Raji (cell line): ENCODE measurements around the gene SEC62.

Experiments used
- POLR2A ChIP-seq: IDR thresholded peaks from 2 replicates; pipeline ENCODE4 v1.6.1; 2011; ENCODE audit warnings: low read depth, low read length, control low read depth; ENCODE audit not compliant: insufficient read depth

The SEC62 gene

DNA sequence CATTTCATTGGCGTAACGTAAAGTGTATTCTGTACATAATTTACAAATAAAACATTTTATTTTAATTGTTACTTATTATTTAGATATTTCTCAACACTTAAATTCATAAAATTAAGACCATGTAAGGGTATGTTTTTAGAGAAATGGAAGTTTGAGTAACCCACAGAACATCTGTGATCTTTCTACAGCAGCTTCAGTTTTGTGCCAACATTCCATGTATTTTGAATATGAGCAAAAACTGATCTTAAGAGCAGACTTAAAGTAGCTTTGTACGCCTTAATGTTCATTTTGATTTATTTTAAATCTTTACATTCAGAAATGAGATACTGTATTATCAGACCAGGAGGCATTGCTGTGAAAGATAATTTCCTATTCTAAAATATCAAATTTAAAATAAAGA is 27.2 kb downstream of the SEC62 start:
- TF ChIP-seq POLR2A, result no peak

DNA sequence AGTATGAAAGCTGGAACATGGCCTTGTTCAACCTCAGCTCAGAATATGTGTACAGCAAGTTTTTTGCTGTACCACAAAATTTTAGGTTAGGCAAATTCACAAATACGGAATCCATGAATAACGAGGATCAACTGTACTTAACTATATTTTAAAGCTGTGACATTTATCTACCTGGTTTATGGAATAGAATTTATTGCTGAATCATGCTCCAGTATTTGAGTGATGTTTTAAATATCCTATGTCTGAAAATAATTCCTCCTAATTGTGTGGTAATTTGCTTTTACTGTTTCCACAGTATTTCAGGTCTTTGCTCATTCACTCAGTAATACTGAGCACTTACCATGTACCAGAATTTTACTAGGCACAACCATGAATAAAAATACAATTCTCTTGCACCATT is 29.5 kb downstream of the SEC62 start:
- no peak for TF ChIP-seq POLR2A

DNA sequence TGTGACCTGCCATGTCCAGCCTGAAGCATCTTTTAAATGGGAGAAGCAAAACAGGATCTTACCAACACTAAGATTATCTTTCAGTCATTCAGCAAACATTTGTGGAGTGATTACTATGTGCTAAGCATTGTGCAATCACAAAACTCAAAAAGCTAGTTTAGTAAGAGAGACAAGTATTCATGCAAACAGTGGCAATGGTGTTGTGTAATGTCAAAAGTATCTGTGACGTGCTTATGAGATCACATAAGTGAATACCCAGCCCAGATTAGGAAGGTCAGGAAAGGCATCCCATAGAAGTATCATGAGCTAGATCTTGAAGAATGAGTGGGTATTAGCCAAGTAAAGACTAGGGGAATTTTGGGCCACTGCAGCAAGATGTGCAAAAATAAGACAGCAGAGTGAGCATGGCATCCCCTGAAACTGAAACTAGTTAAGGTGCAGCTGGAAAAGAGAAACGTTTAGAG is 32.1 kb downstream of the SEC62 start:
- no peak for TF ChIP-seq POLR2A

- no peak for TF ChIP-seq POLR2A
Measured at GRCh38 chr3:169999433-169999832, 32.8 kb downstream of the SEC62 start.

GRCh38 chr3:170000051-170000450 is 33.4 kb downstream of the SEC62 start:
- no peak for TF ChIP-seq POLR2A

DNA sequence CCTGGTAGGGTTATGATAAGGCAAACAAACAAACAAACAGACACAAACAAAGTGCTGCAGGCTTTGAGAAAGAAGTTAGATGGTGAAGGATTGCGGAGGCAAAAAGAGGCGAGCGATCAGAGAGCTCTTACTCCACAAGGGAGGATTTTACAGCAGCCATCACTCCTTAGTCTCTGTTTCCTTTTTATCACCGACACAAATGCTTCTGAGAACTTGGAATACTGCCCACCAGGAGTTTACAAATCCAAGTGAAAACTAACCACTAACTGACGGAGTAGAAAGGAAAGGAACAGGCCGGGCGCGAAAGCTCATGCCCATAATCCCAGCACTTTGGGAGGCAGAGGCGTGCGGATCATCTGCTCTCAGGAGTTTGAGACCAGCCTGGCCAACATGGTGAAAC is 35.6 kb downstream of the SEC62 start:
- no peak for TF ChIP-seq POLR2A

DNA sequence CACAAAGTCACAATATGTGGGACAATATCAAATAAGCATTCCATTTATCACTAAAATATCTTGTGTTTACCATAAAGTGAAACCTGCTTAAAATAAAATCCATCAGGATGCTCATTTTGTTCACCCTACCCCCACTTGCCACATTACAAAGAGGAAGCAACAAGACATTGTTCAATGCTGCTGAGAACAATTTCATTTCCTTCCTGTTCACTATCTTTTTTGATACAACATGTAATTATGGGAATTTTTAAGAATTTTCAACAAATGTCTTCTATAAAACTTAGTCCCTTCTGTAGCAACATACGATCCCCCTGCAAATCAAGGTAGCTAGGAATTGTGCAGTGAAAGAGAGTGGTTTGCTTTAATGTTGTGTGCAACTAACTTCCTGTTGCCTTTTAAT is 36.3 kb downstream of the SEC62 start:
- TF ChIP-seq POLR2A, result no peak

DNA sequence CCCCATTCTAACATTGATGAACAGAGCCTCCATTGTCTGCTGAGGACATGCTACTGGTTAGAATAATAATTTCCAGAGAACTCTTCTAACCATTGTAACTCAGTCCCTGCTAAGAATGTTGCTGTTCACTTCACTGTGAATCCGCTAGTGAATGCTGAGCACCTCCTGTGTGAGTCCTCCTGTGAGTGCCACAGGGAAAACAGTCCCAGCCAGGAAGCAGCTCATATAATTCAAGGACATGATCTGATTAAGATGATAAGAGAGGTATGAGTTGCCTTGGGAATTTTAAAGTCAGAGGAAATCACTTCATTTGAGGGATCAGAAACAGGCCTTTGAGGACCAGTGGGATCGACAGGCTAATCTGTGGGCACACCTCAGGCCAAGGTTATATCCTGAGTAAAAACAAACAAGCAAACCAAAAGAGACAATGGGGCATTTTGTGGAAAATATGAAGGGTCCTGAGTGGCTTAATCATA is 37.3 kb downstream of the SEC62 start:
- TF ChIP-seq POLR2A, result no peak

DNA sequence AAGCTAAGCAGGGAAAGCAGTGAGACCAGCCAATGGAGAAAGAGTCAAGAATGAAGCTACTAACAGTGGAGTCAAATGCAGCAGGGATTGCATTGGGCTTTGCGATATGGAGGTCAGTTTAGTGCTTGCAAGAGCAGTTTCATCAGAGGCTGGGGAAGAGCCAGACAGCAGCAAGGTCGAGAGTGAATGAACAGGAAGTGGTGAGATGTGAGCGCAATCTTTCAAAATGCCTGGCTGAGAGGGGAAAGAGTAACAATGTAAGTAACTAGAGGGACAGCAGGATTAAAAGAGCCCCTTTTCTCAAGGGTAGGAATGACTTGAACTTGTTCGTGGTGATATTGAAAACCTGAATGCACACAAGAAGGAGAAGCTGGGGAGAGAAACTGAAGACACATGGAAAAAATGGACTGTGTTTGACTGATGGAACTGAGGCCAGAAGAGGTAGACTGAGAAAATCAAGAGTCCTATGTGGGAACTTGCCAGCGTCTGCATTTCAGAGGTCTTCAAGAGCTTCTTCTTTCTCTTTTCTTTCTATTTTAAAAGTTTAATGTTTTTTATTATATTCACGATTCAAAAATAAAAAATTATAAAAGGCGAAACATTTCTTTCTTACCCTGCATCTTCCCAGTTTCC is 40.5 kb downstream of the SEC62 start:
- no peak for TF ChIP-seq POLR2A

GRCh38 chr3:170010498-170010897 is 43.9 kb downstream of the SEC62 start:
- no peak for TF ChIP-seq POLR2A

- TF ChIP-seq POLR2A, result no peak
Measured at GRCh38 chr3:170012683-170013400, 46.2 kb downstream of the SEC62 start.

GRCh38 chr3:170016057-170016456 is 49.5 kb downstream of the SEC62 start:
- no peak for TF ChIP-seq POLR2A

DNA sequence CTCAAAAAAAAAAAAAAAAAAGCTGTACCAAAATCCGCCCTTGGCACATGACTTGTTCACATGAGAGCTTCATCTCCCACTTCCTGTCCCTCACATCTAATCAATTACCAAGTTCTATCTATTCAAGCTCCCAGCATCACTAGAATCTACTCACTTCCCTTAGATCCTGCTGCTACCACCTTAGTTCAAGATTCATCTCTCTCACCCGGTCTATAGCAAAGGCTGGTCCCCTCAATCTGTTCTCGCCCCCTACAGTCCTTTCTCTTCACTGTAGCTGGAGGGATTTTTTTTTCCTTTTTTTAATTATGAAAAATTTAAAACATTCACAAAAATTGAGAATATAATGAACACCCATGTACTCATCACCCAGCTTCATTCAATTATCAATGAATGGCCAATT is 54.5 kb downstream of the SEC62 start:
- TF ChIP-seq POLR2A, result no peak

DNA sequence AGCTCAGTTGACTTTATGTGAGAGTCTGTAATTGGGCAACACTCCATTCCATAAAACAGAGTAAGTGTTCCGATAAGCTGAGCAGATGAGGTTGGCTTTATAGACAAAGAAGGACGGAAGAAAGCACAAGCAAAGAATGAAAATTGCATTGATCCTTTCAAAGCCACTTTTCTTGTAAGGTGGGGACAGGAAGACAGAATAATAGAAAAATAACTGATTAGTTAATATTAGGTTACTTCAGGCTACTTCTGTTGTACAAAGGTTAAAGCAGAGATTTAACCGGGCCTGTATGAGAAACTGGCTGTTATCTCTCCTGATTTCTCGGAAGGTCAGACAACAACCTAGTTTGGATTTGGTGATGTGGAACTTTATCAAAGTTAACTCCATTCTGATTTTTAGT is 55.7 kb downstream of the SEC62 start:
- no peak for TF ChIP-seq POLR2A

GRCh38 chr3:170023165-170023564 is 56.6 kb downstream of the SEC62 start:
- TF ChIP-seq POLR2A, result no peak

DNA sequence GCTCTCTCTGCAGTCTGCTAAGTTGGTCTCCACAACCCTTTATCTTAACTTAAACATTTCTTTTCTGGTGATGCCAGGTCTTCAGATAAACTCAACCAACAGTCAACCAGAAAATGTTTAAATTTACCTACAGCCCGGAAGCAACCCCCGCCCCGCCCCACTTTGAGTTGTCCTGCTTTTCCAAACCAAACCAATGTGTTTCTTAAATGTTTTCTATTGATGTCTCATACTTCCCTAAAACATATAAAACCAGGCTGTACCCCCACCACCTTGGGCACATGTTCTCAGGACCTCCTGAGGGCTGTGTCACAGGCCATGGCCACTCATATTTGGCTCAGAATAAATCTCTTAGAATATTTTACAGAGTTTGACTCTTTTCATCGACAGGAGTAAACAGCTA is 58.0 kb downstream of the SEC62 start:
- no peak for TF ChIP-seq POLR2A
